ENCODE results near the gene MEGF10.

The MEGF10 gene

DNA sequence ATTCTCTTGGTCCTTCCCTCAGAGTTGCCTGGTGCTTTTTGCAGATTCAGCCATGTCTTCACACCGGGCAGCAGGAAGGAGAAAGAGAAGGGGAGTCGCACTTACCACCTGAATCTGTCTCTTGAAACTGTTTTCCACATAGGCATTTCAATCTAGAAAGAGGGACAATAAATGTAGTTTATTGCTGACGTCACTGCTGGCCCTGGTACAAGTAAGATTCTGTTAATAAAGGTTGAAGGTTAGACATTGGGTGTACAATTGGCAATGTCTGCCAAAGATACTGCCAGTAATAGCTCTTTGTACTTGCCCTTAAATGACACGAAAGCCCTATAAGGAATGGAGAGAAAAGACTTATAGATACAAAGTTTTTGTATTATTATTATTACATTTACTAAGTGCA, 72.8 kb downstream of the MEGF10 start:
- no peak for TF ChIP-seq CTCF (conservative IDR thresholded peaks at IDR 0.05; ENCODE audit: low read depth, low read length)
- DNase-seq (ENCODE audit: low read depth), result no peak
- no peak overlapping the region for H3K4me3 ChIP-seq (ENCODE audit: low read depth, low read length)

- DNase-seq (ENCODE audit: low read depth), result no peak
These were observed 76.4 kb downstream of the MEGF10 start for GRCh38 chr5:127367029-127367428.

DNA sequence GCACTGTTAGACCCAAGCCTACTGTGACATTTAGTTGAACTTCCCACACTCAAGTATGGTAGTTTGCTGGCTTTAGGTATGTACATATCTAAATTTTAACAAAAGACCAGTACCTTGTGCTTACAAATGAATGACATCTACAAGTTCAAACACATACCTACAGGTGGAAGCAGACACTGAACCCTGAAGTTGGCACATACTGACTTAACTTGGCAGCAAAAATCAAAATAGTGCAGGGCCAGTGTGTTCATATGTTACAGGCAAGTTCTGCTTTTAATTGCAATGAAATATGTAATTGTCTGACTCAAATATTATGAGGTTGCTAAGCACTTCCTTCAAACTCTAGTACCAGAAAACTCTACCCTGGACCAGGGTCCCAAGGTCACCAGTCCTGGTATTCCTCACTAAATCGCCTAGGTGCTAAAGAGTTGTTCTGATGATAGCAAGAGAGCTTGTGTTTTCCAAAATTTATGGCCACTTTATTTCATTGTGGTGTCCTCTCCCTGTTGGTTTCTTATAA, 77.4 kb downstream of the MEGF10 start:
- no peak for TF ChIP-seq CTCF (conservative IDR thresholded peaks at IDR 0.05; ENCODE audit: low read depth, low read length)
- no peak overlapping the region for H3K4me3 ChIP-seq (ENCODE audit: low read depth, low read length)
- no peak for DNase-seq (ENCODE audit: low read depth)

More at GRCh38 chr5:127367029-127367428, 76.4 kb downstream of the MEGF10 start:
- H3K4me3 ChIP-seq (ENCODE audit: low read depth, low read length), result no peak overlapping the region
- no peak for TF ChIP-seq CTCF (conservative IDR thresholded peaks at IDR 0.05; ENCODE audit: low read depth, low read length)

DNA sequence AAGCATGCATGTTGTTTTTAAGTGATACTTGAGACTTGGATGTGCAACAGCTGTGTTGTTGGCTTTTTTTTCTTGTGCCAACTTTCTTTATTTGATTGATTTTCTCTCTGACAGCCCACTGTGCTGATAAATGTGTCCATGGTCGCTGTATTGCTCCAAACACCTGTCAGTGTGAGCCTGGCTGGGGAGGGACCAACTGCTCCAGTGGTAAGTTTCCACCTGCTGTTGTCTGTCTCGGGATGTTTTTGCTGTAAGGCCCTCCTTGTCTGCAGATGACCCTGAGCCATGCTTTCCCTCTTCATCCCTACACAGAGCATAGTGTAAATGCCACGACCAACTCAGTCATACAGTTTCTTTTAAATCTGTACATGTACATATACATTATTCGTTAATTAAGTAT, 79.2 kb downstream of the MEGF10 start:
- no peak overlapping the region for H3K4me3 ChIP-seq (ENCODE audit: low read depth, low read length)
- no peak for DNase-seq (ENCODE audit: low read depth)
- TF ChIP-seq CTCF (conservative IDR thresholded peaks at IDR 0.05; ENCODE audit: low read depth, low read length), result no peak

- no peak overlapping the region for H3K4me3 ChIP-seq (ENCODE audit: low read depth, low read length)
- no peak for TF ChIP-seq CTCF (conservative IDR thresholded peaks at IDR 0.05; ENCODE audit: low read depth, low read length)
- no peak for DNase-seq (ENCODE audit: low read depth)
These were observed 80.0 kb downstream of the MEGF10 start for GRCh38 chr5:127370631-127371030.

DNA sequence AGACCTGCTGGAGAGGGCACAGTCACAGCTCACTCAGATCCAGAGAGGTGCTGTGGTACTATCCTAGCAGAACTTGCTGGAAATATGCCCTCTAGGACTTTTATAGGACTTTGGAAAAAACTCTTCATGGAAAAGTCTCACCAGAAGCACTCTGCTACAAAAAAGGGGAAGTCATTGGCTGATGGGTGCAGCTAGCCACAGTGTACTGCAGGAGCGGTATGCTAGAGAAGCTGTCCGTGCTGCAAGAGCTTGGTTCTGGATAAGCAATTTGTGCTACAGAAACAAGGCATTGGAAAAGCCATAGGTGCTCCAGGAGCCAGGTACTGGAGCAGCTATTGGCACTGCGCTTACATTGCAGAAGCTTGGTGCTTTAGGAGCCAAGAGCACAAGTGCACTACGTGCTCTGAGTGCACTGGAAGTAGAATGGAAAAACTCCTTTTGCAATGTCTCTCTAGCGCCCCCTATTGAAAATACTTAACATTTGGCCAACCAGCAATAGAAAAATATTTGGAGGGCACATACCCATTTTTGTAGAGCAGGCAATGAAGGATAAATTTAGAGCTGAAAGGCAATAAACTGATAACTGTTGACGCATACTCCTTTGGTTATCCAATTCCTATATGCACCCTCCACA, 83.4 kb downstream of the MEGF10 start:
- TF ChIP-seq CTCF (conservative IDR thresholded peaks at IDR 0.05; ENCODE audit: low read depth, low read length), result peak; percentile 32
- no peak for DNase-seq (ENCODE audit: low read depth)

GRCh38 chr5:127375124-127375523, 84.5 kb downstream of the MEGF10 start:
- TF ChIP-seq CTCF (conservative IDR thresholded peaks at IDR 0.05; ENCODE audit: low read depth, low read length), result no peak
- DNase-seq (ENCODE audit: low read depth), result no peak
- H3K4me3 ChIP-seq (ENCODE audit: low read depth, low read length), result no peak overlapping the region

More for the DNA sequence above, 83.4 kb downstream of the MEGF10 start:
- no peak overlapping the region for H3K4me3 ChIP-seq (ENCODE audit: low read depth, low read length)

All from choroid plexus epithelial cell (primary cell).